CD4-positive, CD25-positive, alpha-beta regulatory T cell (primary cell): ENCODE data around the gene ARHGEF28. TPM values are rescaled to one million over a fixed set of nuclear protein-coding genes. Genes with fewer than 3 reads are reported as not detected.

Experiments used
- ATAC-seq, 2 donors: fragments of 150-1000 bp; cut with Tn5 transposase; one replicate each; pipeline ENCODE4 v1.10.0; 2021; ENCODE audit warnings: low read depth in 2 of 2, moderate number of reproducible peaks in 2 of 2, moderate library complexity in 1 of 2
- DNase-seq, 3 donors: peaks; one replicate each; pipeline versions ENCODE4 v3.0.0 to v3.0.0-alpha.2; 2012 to 2022; ENCODE audit warnings: mixed read lengths in 1 of 3
- H3K27ac ChIP-seq: one replicate; pipeline ENCODE4 v1.7.0; 2013; ENCODE audit warnings: mild to moderate bottlenecking, low read length; ENCODE audit not compliant: insufficient read depth, poor library complexity, severe bottlenecking
- H3K27me3 ChIP-seq: one replicate; pipeline ENCODE4 v1.7.0; 2013; ENCODE audit warnings: low read length; ENCODE audit not compliant: control insufficient read depth, insufficient read depth
- H3K36me3 ChIP-seq: one replicate; pipeline ENCODE4 v1.7.0; 2013; ENCODE audit warnings: mild to moderate bottlenecking, low read length, moderate library complexity; ENCODE audit not compliant: control insufficient read depth, insufficient read depth
- H3K4me1 ChIP-seq: 2 replicates; pipeline ENCODE4 v1.7.0; 2013; ENCODE audit warnings: mild to moderate bottlenecking, low read length; ENCODE audit not compliant: insufficient read depth, control insufficient read depth, poor library complexity, severe bottlenecking
- H3K4me3 ChIP-seq: one replicate; pipeline ENCODE4 v1.7.0; 2013; ENCODE audit warnings: low read depth, mild to moderate bottlenecking, low read length, moderate library complexity
- H3K9me3 ChIP-seq, 2 experiments: 1 replicate in 1 of 2; 2 replicates in 1 of 2; pipeline ENCODE4 v1.7.0; 2013; ENCODE audit warnings: low read length in 2 of 2, mild to moderate bottlenecking in 1 of 2, moderate library complexity in 1 of 2; ENCODE audit not compliant: control insufficient read depth in 2 of 2
- H3K27ac Mint-ChIP-seq, 3 donors: one replicate each; pipeline ENCODE4 v1.8.0; 2020 to 2022; ENCODE audit warnings: mild to moderate bottlenecking in 3 of 3, mixed read lengths in 3 of 3, moderate library complexity in 2 of 3
- H3K27me3 Mint-ChIP-seq: one replicate; pipeline ENCODE4 v1.8.0; 2022; ENCODE audit warnings: mild to moderate bottlenecking, mixed read lengths
- H3K36me3 Mint-ChIP-seq: one replicate; pipeline ENCODE4 v1.8.0; 2020; ENCODE audit warnings: mixed read lengths
- H3K4me1 Mint-ChIP-seq, 4 donors: one replicate each; pipeline ENCODE4 v1.8.0; 2020 to 2022; ENCODE audit warnings: mixed read lengths in 4 of 4, mild to moderate bottlenecking in 1 of 4
- H3K4me3 Mint-ChIP-seq, 4 donors: one replicate each; pipeline ENCODE4 v1.8.0; 2020 to 2022; ENCODE audit warnings: mild to moderate bottlenecking in 4 of 4, mixed read lengths in 4 of 4, moderate library complexity in 3 of 4
- H3K9me3 Mint-ChIP-seq, 7 donors: one replicate each; pipeline ENCODE4 v1.8.0; 2020 to 2022; ENCODE audit warnings: mixed read lengths in 7 of 7, mild to moderate bottlenecking in 3 of 7, moderate library complexity in 2 of 7
- polyA plus RNA-seq, 4 donors: library from polyadenylated mRNA; unstranded; fragments of 300-500 nt; fragmentation: Illumina TruSeq; gene quantifications; one replicate each; pipeline ENCODE4 v1.2.3, GENCODE V29; 2021
- total RNA-seq: library from RNA; stranded (reverse); gene quantifications from one replicate; pipeline ENCODE4 v1.2.3, GENCODE V29; 2022

ARHGEF28 gene
- total and polyA plus RNA-seq, 5 donors from 2014 or later, result not detected

DNA sequence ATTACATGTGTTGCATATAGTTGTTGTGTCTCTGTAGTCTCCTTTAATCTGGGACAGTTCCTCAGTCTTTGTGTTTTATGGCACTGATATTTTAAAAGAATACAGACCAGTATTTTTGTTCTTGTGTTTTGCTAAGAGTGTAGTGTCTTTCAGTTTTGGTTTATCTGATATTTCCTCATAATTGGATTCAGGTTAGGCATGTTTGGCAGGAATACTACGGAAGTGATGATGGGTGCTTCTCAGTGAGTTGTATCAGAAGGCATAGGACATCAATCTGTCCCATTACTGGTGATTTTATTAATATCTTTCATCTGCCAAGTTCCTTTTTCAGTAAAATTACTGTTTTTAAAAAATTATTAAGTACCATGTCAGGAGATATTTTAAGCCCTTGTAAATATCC is 212.9 kb downstream of the ARHGEF28 start:
- no peak overlapping the region for H3K27ac ChIP-seq
- no peaks in the 10 kb centered on the region for H3K9me3 ChIP-seq
- H3K4me3 ChIP-seq, result no peak overlapping the region
- DNase-seq (no peak), ATAC-seq (no peak)
- H3K27me3 ChIP-seq, result no peaks in the 10 kb centered on the region
- H3K9me3 Mint-ChIP-seq, result peaks cover 0 to 5% (median 0%) of the 10 kb centered on the region in 7 donors
- H3K27me3 Mint-ChIP-seq, result peaks cover 32% of the 10 kb centered on the region
- H3K36me3 ChIP-seq, result no peaks in the 10 kb centered on the region
- H3K4me1 Mint-ChIP-seq, result no peaks in the 10 kb centered on the region
- no peaks in the 10 kb centered on the region for H3K36me3 Mint-ChIP-seq
- no peaks in the 10 kb centered on the region for H3K4me1 ChIP-seq
- H3K4me3 Mint-ChIP-seq, result no peak overlapping the region
- no peak overlapping the region for H3K27ac Mint-ChIP-seq

DNA sequence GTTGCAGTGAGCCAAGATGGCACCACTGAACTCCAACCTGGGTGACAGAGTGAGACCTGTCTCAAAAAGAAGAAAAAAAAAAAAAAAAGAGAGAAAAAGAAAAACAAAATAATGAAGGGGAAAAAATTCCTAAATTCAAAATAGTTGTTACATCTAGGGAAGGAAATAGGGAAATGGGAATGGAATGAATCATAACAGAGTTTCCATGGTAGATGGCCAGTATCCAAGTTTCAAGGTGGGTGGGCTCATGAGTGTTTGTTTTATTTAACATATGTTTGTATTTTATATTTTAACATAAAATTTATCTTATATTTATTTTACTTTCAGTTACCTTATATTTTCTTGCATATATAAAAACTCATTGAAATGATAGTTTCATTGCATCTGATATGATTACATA is 215.6 kb downstream of the ARHGEF28 start:
- H3K4me1 Mint-ChIP-seq, result no peaks in the 10 kb centered on the region
- H3K36me3 ChIP-seq, result no peaks in the 10 kb centered on the region
- no peaks in the 10 kb centered on the region for H3K36me3 Mint-ChIP-seq
- H3K4me3 ChIP-seq, result no peak overlapping the region
- H3K27me3 ChIP-seq, result no peaks in the 10 kb centered on the region
- no peak overlapping the region for H3K4me3 Mint-ChIP-seq
- H3K9me3 ChIP-seq, result no peaks in the 10 kb centered on the region
- no peak for DNase-seq
- H3K4me1 ChIP-seq, result no peaks in the 10 kb centered on the region
- no peak for ATAC-seq
- peaks cover 28% of the 10 kb centered on the region for H3K27me3 Mint-ChIP-seq
- peaks cover 0 to 5% (median 0%) of the 10 kb centered on the region in 7 donors for H3K9me3 Mint-ChIP-seq
- H3K27ac ChIP-seq, result no peak overlapping the region
- no peak overlapping the region for H3K27ac Mint-ChIP-seq

DNA sequence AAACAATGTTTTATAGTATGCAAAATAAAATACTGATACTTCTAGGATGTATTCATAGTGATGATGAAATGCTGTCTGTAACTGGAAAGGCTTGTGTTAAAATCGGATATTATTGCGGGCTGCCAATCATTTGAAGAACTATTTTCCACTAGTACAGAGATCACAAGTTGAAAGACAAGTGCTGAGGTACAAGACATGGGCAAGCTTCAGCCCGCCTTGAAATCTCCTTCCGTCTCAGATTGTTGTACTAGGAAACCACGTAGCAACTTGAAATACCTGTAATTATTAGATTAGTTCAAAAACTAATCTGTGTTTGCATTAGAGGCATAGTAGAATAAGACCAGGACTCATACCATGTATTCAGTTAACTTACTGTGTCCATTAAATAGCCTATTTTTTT is 218.2 kb downstream of the ARHGEF28 start:
- no peaks in the 10 kb centered on the region for H3K4me1 Mint-ChIP-seq
- ATAC-seq, result no peak

DNA sequence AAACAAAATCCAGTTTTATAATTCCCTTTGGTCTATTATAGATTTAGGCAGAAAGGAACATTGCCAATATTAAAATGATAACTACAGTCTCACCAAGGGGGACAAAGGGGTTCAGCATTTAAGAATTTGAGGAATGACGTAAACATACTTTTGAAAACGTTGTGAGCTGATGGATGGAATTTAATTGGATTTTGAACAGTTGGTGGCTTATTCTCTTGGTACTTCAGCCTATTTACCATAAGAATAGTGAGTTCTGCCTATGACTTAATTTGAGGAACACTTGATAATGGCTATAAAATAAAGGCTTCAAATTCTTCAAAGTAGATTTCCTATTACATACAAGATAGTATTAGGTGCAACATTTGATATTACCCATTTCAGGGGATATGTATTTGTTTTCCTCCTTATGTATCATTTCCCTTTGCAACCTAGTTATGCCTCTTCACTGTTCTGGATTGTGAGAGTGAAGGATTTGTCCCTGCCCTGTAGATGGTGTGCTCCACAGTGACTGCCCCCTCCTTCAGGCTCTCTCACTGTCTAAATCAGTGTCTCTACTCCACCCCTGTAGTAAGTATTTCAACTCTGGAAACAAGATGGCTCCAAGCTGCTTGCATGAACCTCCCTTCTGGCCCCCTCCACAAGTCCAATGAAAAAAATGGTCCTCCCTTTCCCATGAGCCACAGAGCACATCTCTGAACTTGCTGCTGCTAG is 225.6 kb downstream of the ARHGEF28 start:
- no peak overlapping the region for H3K27ac Mint-ChIP-seq
- H3K9me3 Mint-ChIP-seq, result peaks cover 0 to 1% (median 0%) of the 10 kb centered on the region in 7 donors
- H3K4me1 ChIP-seq, result no peaks in the 10 kb centered on the region
- no peaks in the 10 kb centered on the region for H3K36me3 ChIP-seq
- no peaks in the 10 kb centered on the region for H3K27me3 ChIP-seq
- no peaks in the 10 kb centered on the region for H3K9me3 ChIP-seq
- no peak for DNase-seq
- no peaks in the 10 kb centered on the region for H3K4me1 Mint-ChIP-seq
- no peak for ATAC-seq
- no peak overlapping the region for H3K4me3 Mint-ChIP-seq
- peaks cover 5% of the 10 kb centered on the region for H3K27me3 Mint-ChIP-seq
- H3K27ac ChIP-seq, result no peak overlapping the region
- H3K36me3 Mint-ChIP-seq, result no peaks in the 10 kb centered on the region
- H3K4me3 ChIP-seq, result no peak overlapping the region

More for the DNA sequence above, 218.2 kb downstream of the ARHGEF28 start:
- no peaks in the 10 kb centered on the region for H3K36me3 Mint-ChIP-seq
- Histone ChIP-seq H3K27me3 (no peaks in the 10 kb centered on the region), H3K4me1 (no peaks in the 10 kb centered on the region), H3K4me3 (no peak overlapping the region), H3K36me3 (no peaks in the 10 kb centered on the region), H3K9me3 (no peaks in the 10 kb centered on the region), H3K27ac (no peak overlapping the region)
- H3K27ac Mint-ChIP-seq, result no peak overlapping the region
- H3K9me3 Mint-ChIP-seq, result peaks cover 0 to 3% (median 0%) of the 10 kb centered on the region in 7 donors
- peaks cover 24% of the 10 kb centered on the region for H3K27me3 Mint-ChIP-seq
- no peak overlapping the region for H3K4me3 Mint-ChIP-seq
- no peak for DNase-seq

DNA sequence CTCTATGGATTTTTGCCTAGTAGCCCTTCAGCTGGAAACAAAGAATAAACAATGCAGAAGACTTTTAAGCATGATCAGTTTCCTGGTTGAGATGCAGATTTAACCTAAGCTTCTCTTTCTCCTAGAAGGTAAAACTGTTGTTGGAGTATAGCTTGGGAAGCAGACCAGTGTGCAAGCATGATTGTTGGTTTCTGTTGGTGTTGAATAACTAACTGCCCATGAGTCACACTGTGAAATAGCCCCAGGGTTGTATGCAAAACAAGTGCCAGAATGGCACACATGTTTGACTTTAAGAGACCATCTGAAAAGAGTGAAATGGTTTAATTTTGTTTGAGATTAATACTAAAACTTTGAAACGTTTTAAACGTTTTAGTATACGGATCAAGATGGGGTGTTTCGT is 227.1 kb downstream of the ARHGEF28 start:
- H3K9me3 Mint-ChIP-seq, result peaks cover 0 to 1% (median 0%) of the 10 kb centered on the region in 7 donors
- H3K36me3 Mint-ChIP-seq, result no peaks in the 10 kb centered on the region
- Histone ChIP-seq H3K36me3 (no peaks in the 10 kb centered on the region), H3K4me3 (no peak overlapping the region), H3K9me3 (no peaks in the 10 kb centered on the region), H3K4me1 (no peaks in the 10 kb centered on the region), H3K27ac (no peak overlapping the region), H3K27me3 (no peaks in the 10 kb centered on the region)
- H3K27me3 Mint-ChIP-seq, result peaks cover 10% of the 10 kb centered on the region
- ATAC-seq, result no peak
- no peak overlapping the region for H3K4me3 Mint-ChIP-seq
- H3K27ac Mint-ChIP-seq, result no peak overlapping the region
- no peak for DNase-seq
- H3K4me1 Mint-ChIP-seq, result no peaks in the 10 kb centered on the region

DNA sequence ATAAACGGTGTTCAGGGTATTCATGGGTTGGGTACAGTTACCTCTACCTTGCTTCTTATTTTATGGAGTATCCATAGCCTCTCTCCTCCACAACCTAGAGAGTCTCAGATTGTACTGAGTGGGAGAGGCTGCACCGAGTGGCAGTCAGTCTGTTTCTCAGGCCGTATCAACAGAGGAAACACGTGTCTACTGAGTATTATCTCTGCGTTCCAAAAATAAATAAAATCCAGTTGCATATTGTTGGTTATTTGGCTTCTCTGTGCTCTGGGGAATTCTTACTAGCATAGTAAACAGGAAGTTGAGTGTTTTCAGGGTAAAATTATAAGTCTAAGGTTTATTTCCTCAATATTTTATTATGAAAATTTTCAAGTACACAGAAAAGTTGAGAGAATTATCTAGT is 231.0 kb downstream of the ARHGEF28 start:
- H3K27ac Mint-ChIP-seq, result no peak overlapping the region
- H3K36me3 Mint-ChIP-seq, result no peaks in the 10 kb centered on the region
- Histone ChIP-seq H3K27me3 (no peaks in the 10 kb centered on the region), H3K4me1 (no peaks in the 10 kb centered on the region), H3K27ac (no peak overlapping the region), H3K36me3 (no peaks in the 10 kb centered on the region), H3K4me3 (no peak overlapping the region), H3K9me3 (no peaks in the 10 kb centered on the region)
- peaks cover 14% of the 10 kb centered on the region for H3K27me3 Mint-ChIP-seq
- ATAC-seq, result no peak
- peaks cover 0 to 1% (median 0%) of the 10 kb centered on the region in 7 donors for H3K9me3 Mint-ChIP-seq
- H3K4me3 Mint-ChIP-seq, result no peak overlapping the region
- H3K4me1 Mint-ChIP-seq, result no peaks in the 10 kb centered on the region
- DNase-seq, result no peak

DNA sequence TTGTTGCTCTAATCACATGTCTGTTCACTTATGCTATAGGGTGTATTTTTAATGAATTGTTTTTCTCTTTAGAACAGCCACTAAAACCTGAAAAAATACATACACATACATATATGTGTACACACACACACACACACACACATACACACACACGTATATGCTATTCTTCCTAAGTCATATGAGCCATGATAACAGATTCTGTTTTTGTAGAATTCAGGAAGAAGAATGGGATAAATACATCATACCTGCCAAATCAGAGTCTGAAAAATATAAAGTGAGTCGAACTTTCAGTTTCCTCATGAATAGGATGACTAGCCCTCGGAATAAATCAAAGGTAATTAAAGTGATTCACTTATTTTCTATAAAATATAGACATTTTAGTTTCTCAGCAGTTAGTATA is 231.4 kb downstream of the ARHGEF28 start:
- DNase-seq (no peak), ATAC-seq (no peak)
- no peak overlapping the region for H3K4me3 Mint-ChIP-seq
- Histone ChIP-seq H3K27ac (no peak overlapping the region), H3K4me1 (no peaks in the 10 kb centered on the region), H3K36me3 (no peaks in the 10 kb centered on the region), H3K4me3 (no peak overlapping the region), H3K27me3 (no peaks in the 10 kb centered on the region), H3K9me3 (no peaks in the 10 kb centered on the region)
- no peak overlapping the region for H3K27ac Mint-ChIP-seq
- H3K36me3 Mint-ChIP-seq, result no peaks in the 10 kb centered on the region
- no peaks in the 10 kb centered on the region for H3K4me1 Mint-ChIP-seq
- H3K9me3 Mint-ChIP-seq, result peaks cover 0 to 1% (median 0%) of the 10 kb centered on the region in 7 donors
- H3K27me3 Mint-ChIP-seq, result peaks cover 14% of the 10 kb centered on the region

DNA sequence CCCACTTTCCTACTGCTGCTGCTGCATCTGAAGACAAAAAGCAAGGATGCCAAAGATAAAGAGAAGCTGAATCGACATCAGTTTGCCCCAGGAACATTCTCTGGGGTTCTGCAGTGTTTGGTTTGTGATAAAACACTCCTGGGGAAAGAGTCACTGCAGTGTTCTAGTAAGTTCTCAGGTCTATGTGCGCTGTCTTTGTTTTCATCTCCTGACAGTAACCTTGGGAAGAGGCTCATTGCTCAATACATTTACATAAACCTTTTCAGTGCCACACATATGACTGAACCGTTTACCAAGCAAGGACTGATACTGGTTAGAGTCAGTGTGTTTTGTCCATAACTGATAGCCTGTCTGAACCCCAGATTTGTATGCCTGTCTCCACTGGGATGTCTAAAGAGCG is 232.1 kb downstream of the ARHGEF28 start:
- Histone ChIP-seq H3K9me3 (no peaks in the 10 kb centered on the region), H3K27me3 (no peaks in the 10 kb centered on the region), H3K27ac (no peak overlapping the region), H3K4me1 (no peaks in the 10 kb centered on the region), H3K4me3 (no peak overlapping the region), H3K36me3 (no peaks in the 10 kb centered on the region)
- DNase-seq (no peak), ATAC-seq (no peak)
- no peaks in the 10 kb centered on the region for H3K4me1 Mint-ChIP-seq
- H3K9me3 Mint-ChIP-seq, result peaks cover 0 to 1% (median 0%) of the 10 kb centered on the region in 7 donors
- no peaks in the 10 kb centered on the region for H3K36me3 Mint-ChIP-seq
- H3K27ac Mint-ChIP-seq, result no peak overlapping the region
- H3K27me3 Mint-ChIP-seq, result peaks cover 14% of the 10 kb centered on the region
- no peak overlapping the region for H3K4me3 Mint-ChIP-seq
